Calu3 (cell line): Measurements from ENCODE around the gene FBXW8. TPM values are rescaled to one million over a fixed set of nuclear protein-coding genes. Genes with fewer than 3 reads are reported as not detected.

ENCODE experiments used
- BruUV-seq: library from RNA; stranded (reverse); fragments of 400-500 nt; replicated peaks from 2 replicates; lab custom pipeline; 2021; lab: Mats Ljungman, UMichigan
- CTCF ChIA-PET: fragments of 300-600 bp; sonication (Branson Sonifier 250); formaldehyde crosslinking; loops from one replicate; lab custom pipeline; 2022; ENCODE audit warnings: antibody characterized with exemption; lab: Charles Lee
- DNase-seq: peaks from one replicate; pipeline ENCODE4 v3.0.0; 2022
- H3K27ac Mint-ChIP-seq: one replicate; pipeline ENCODE4 v1.8.0; 2022; ENCODE audit warnings: mixed read lengths; ENCODE audit not compliant: unreplicated experiment
- H3K27me3 Mint-ChIP-seq: one replicate; pipeline ENCODE4 v1.8.0; 2022; ENCODE audit warnings: mixed read lengths; ENCODE audit not compliant: unreplicated experiment
- H3K36me3 Mint-ChIP-seq: one replicate; pipeline ENCODE4 v1.8.0; 2022; ENCODE audit warnings: mild to moderate bottlenecking, moderate library complexity, mixed read lengths; ENCODE audit not compliant: insufficient read depth, unreplicated experiment
- H3K4me1 Mint-ChIP-seq: one replicate; pipeline ENCODE4 v1.8.0; 2022; ENCODE audit warnings: mild to moderate bottlenecking, low read depth, mixed read lengths; ENCODE audit not compliant: unreplicated experiment
- H3K4me3 Mint-ChIP-seq: one replicate; pipeline ENCODE4 v1.8.0; 2022; ENCODE audit warnings: mild to moderate bottlenecking, low read depth, moderate library complexity, mixed read lengths; ENCODE audit not compliant: unreplicated experiment
- H3K9me3 Mint-ChIP-seq: one replicate; pipeline ENCODE4 v1.8.0; 2022; ENCODE audit warnings: low read depth, mixed read lengths; ENCODE audit not compliant: unreplicated experiment
- intact Hi-C: fragments of 100-400 bp; cut with micrococcal nuclease; formaldehyde crosslinking; loops from one replicate; pipeline ENCODE4 v1.10.0; 2022; ENCODE audit not compliant: unreplicated experiment
- total RNA-seq: library from RNA; stranded (reverse); gene quantifications from 2 replicates; pipeline ENCODE4 v1.2.3, GENCODE V29; 2022
- TF ChIP-seq, protein P1 (sequence below): fragments of 200-600 bp; IDR thresholded peaks from one replicate; pipeline ENCODE4 v1.8.0; 2022; ENCODE audit warnings: antibody characterized with exemption; ENCODE audit not compliant: unreplicated experiment

The FBXW8 gene
- total RNA-seq, 1 experiment from 2014 or later = 18.2 TPM

DNA sequence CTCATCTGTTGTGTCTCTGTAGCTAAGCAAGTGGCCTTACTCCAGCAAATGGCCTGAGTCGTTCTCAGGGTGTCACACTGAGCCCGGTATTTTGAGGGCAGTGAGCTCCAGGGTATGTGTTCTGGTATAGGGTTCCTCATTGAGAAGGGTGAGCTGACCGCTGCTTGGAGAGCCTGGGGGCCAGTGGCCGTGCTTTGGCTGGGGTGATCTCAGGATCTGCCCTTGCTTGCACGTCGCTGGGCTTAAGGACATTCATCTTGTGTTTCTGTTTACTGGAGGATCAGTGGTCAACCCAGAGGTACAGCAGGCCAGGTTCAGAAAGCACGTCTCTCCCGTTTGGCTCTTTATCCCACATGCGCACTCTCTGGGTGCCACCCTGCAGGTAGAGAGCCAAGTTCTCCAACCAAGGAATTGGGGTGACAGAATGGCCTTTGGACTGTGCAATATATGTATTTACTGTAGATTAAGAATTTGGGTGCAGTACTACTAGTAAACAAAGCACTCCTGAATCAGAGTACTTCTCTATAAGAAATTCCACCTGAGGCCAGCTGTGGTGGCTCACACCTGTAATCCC, 52.1 kb downstream of the FBXW8 start:
- no peak for DNase-seq
- Mint-ChIP-seq H3K4me3 (no peak overlapping the region), H3K27ac (no peak overlapping the region), H3K4me1 (peaks cover 9% of the 10 kb centered on the region), H3K36me3 (peaks cover 18% of the 10 kb centered on the region), H3K9me3 (no peaks in the 10 kb centered on the region), H3K27me3 (no peaks in the 10 kb centered on the region)
- CTCF ChIA-PET = no interaction called here
- BruUV-seq = no TSS peak
- intact Hi-C loops = no loop called here
- TF ChIP-seq, protein P1, sequence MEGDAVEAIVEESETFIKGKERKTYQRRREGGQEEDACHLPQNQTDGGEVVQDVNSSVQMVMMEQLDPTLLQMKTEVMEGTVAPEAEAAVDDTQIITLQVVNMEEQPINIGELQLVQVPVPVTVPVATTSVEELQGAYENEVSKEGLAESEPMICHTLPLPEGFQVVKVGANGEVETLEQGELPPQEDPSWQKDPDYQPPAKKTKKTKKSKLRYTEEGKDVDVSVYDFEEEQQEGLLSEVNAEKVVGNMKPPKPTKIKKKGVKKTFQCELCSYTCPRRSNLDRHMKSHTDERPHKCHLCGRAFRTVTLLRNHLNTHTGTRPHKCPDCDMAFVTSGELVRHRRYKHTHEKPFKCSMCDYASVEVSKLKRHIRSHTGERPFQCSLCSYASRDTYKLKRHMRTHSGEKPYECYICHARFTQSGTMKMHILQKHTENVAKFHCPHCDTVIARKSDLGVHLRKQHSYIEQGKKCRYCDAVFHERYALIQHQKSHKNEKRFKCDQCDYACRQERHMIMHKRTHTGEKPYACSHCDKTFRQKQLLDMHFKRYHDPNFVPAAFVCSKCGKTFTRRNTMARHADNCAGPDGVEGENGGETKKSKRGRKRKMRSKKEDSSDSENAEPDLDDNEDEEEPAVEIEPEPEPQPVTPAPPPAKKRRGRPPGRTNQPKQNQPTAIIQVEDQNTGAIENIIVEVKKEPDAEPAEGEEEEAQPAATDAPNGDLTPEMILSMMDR = no peak

DNA sequence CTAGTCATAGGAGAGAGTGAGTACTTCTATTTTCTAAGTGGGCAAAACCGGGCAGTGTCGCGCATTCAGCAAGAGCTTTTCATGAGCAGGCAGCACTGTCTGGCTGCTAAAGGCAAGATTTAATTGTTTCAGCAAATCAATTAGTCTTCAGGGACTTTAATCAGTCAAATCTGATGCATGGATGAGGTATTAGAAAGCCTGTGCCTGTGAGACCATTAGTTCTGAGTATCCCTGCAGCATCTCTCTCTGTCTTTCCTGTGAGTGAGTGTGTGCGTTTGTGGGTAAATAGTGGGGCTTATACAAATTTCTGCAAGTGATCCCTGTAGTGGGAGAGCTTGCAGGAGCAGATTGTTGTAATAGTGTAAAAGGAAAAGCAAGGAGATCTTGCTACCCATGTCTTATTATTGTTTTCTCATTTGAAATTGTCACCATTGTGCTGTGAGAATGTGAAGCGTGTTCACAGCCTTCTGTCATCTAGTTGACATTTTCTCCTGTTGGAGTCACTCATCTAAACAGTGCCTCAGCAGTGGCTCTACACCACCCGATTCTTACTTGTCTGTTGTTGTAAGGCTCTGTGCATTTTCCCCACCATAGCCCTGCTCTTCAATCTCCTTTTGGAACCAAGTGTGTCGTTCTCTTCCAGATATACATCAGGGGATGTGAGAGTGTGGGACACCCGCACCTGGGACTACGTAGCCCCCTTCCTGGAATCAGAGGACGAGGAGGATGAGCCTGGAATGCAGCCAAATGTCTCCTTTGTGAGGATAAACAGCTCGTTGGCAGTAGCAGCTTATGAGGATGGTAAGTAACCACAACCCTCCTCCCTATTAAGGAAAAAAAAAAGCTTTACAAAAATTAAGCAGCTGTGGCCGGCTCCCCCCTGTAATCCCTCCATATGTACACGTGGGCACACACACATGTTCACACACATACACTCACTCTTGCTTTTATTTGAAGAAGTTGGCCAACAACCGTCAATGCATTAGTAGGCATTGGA, 53.6 kb downstream of the FBXW8 start:
- DNase-seq = no peak
- Mint-ChIP-seq H3K36me3 (peaks cover 19% of the 10 kb centered on the region), H3K4me3 (no peak overlapping the region), H3K4me1 (no peaks in the 10 kb centered on the region), H3K9me3 (no peaks in the 10 kb centered on the region), H3K27ac (no peak overlapping the region), H3K27me3 (no peaks in the 10 kb centered on the region)
- no TSS peak for BruUV-seq
- intact Hi-C loops = no loop called here
- TF ChIP-seq, protein P1 = no peak
- CTCF ChIA-PET = interaction anchor here (0.8 kb wide), 1 partner anchor 10 kb away, joined by 3 read pairs; no protein-coding TSS in a partner anchor

GRCh38 chr12:116968986-116969385, 58.2 kb downstream of the FBXW8 start:
- H3K4me1 Mint-ChIP-seq = no peaks in the 10 kb centered on the region
- H3K9me3 Mint-ChIP-seq = no peaks in the 10 kb centered on the region
- no peak overlapping the region for H3K27ac Mint-ChIP-seq
- intact Hi-C loops = no loop called here
- CTCF ChIA-PET = no interaction called here
- TF ChIP-seq, protein P1 = no peak
- BruUV-seq = no TSS peak
- H3K4me3 Mint-ChIP-seq = no peak overlapping the region
- no peaks in the 10 kb centered on the region for H3K27me3 Mint-ChIP-seq
- DNase-seq = no peak
- peaks cover 45% of the 10 kb centered on the region for H3K36me3 Mint-ChIP-seq

GRCh38 chr12:116969615-116970585, 59.1 kb downstream of the FBXW8 start:
- CTCF ChIA-PET = no interaction called here
- BruUV-seq = no TSS peak
- Mint-ChIP-seq H3K4me1 (no peaks in the 10 kb centered on the region), H3K4me3 (no peak overlapping the region), H3K9me3 (no peaks in the 10 kb centered on the region), H3K27ac (no peak overlapping the region), H3K36me3 (peaks cover 37% of the 10 kb centered on the region), H3K27me3 (no peaks in the 10 kb centered on the region)
- DNase-seq = no peak
- intact Hi-C loops = no loop called here
- TF ChIP-seq, protein P1 = no peak
